GM23338 (cell line): Measurements from ENCODE around the gene BTBD9. TPM values are rescaled to one million over a fixed set of nuclear protein-coding genes. Genes with fewer than 3 reads are reported as not detected.

Experiments
- ATAC-seq: fragments of 200-7000 bp; cut with Tn5 transposase; 3 replicates; pipeline ENCODE4 v1.9.1; 2020
- DNase-seq: peaks from one replicate; pipeline ENCODE4 v3.0.0-alpha.2; 2015; ENCODE audit warnings: low spot score
- H2AFZ ChIP-seq: fragments of 200-600 bp; sonication (generic); 2 replicates; pipeline ENCODE4 v1.8.0; 2016; ENCODE audit warnings: antibody characterized with exemption, mild to moderate bottlenecking, moderate library complexity
- H3F3A ChIP-seq: fragments of 200-600 bp; sonication (generic); replicated peaks from 2 replicates; pipeline ENCODE4 v1.8.0; 2017; ENCODE audit warnings: antibody characterized with exemption, mixed run types, low read depth
- H3K27ac ChIP-seq: fragments of 200-600 bp; sonication (generic); 2 replicates; pipeline ENCODE4 v1.6.1; 2016; ENCODE audit warnings: low read depth
- H3K27me3 ChIP-seq: fragments of 200-600 bp; sonication (generic); 2 replicates; pipeline ENCODE4 v1.8.0; 2016; ENCODE audit warnings: mild to moderate bottlenecking, mixed run types, moderate library complexity; ENCODE audit not compliant: insufficient read depth
- H3K36me3 ChIP-seq: fragments of 200-600 bp; sonication (generic); 2 replicates; pipeline ENCODE4 v1.8.0; 2016; ENCODE audit warnings: mild to moderate bottlenecking; ENCODE audit not compliant: insufficient read depth
- H3K4me1 ChIP-seq: fragments of 200-600 bp; sonication (generic); 2 replicates; pipeline ENCODE4 v1.8.0; 2016; ENCODE audit warnings: mild to moderate bottlenecking, moderate library complexity; ENCODE audit not compliant: insufficient read depth
- H3K4me2 ChIP-seq: fragments of 200-600 bp; sonication (generic); 2 replicates; pipeline ENCODE4 v1.7.1; 2017; ENCODE audit warnings: mixed run types
- H3K4me3 ChIP-seq: fragments of 200-600 bp; sonication (generic); 2 replicates; pipeline ENCODE4 v1.6.1; 2016; ENCODE audit warnings: mixed run types
- H3K79me2 ChIP-seq: fragments of 200-600 bp; sonication (generic); replicated peaks from 2 replicates; pipeline ENCODE4 v1.8.0; 2017; ENCODE audit warnings: mild to moderate bottlenecking; ENCODE audit not compliant: insufficient read depth
- H3K9me2 ChIP-seq: fragments of 200-600 bp; sonication (generic); 2 replicates; pipeline ENCODE4 v1.8.0; 2017; ENCODE audit not compliant: insufficient read depth
- H4K20me1 ChIP-seq: fragments of 200-600 bp; sonication (generic); replicated peaks from 2 replicates; pipeline ENCODE4 v1.8.0; 2017; ENCODE audit warnings: mild to moderate bottlenecking; ENCODE audit not compliant: insufficient read depth
- H3K27ac Mint-ChIP-seq: 2 replicates; pipeline ENCODE4 v1.8.0; 2020; ENCODE audit warnings: inconsistent platforms, mild to moderate bottlenecking, moderate library complexity, mixed read lengths
- H3K27me3 Mint-ChIP-seq: 3 replicates; pipeline ENCODE4 v1.8.0; 2022; ENCODE audit warnings: low read depth, mild to moderate bottlenecking, moderate library complexity, mixed read lengths, inconsistent platforms; ENCODE audit not compliant: insufficient read depth, poor library complexity
- H3K36me3 Mint-ChIP-seq: 3 replicates; pipeline ENCODE4 v1.8.0; 2021; ENCODE audit warnings: low read depth, mild to moderate bottlenecking, inconsistent platforms, moderate library complexity, mixed read lengths
- H3K4me1 Mint-ChIP-seq: 3 replicates; pipeline ENCODE4 v1.8.0; 2020; ENCODE audit warnings: mild to moderate bottlenecking, inconsistent platforms, mixed read lengths
- H3K4me3 Mint-ChIP-seq: 3 replicates; pipeline ENCODE4 v1.8.0; 2021; ENCODE audit warnings: moderate library complexity, mild to moderate bottlenecking, inconsistent platforms, mixed read lengths
- H3K9me3 Mint-ChIP-seq: 3 replicates; pipeline ENCODE4 v1.8.0; 2020; ENCODE audit warnings: moderate library complexity, mild to moderate bottlenecking, inconsistent platforms, mixed read lengths
- CREB1 ChIP-seq: fragments of 250-450 bp; sonication (Bioruptor Pico); IDR thresholded peaks from 2 replicates; pipeline ENCODE4 v1.5.0; 2020; ENCODE audit warnings: low read depth, mild to moderate bottlenecking, moderate library complexity
- CTCF ChIP-seq, 2 experiments: fragments of 200-600 bp in 1 of 2; sonication (generic) in 1 of 2; conservative IDR thresholded peaks; 2 replicates each; pipeline versions ENCODE4 v1.5.1 to v1.6.1; 2016 to 2017; ENCODE audit warnings: antibody characterized with exemption in 2 of 2, low read depth in 2 of 2, mild to moderate bottlenecking in 2 of 2, moderate library complexity in 1 of 2
- ETS1 ChIP-seq: IDR thresholded peaks from 2 replicates; pipeline ENCODE4 v1.6.1; 2016; ENCODE audit warnings: antibody characterized with exemption
- EZH2 ChIP-seq: fragments of 200-600 bp; sonication (generic); IDR thresholded peaks from one replicate; pipeline ENCODE4 v1.8.0; 2017; ENCODE audit warnings: antibody characterized with exemption, mild to moderate bottlenecking, low read depth; ENCODE audit not compliant: unreplicated experiment
- EZH2phosphoT487 ChIP-seq: fragments of 200-600 bp; sonication (generic); IDR thresholded peaks from one replicate; pipeline ENCODE4 v1.8.1; 2018; ENCODE audit warnings: antibody characterized with exemption; ENCODE audit not compliant: unreplicated experiment
- JUNB ChIP-seq: IDR thresholded peaks from one replicate; pipeline ENCODE4 v1.6.1; 2016; ENCODE audit warnings: antibody characterized with exemption; ENCODE audit not compliant: unreplicated experiment
- NANOG ChIP-seq: IDR thresholded peaks from 2 replicates; pipeline ENCODE4 v1.6.1; 2016; ENCODE audit warnings: antibody characterized with exemption, borderline replicate concordance
- POLR2AphosphoS5 ChIP-seq: IDR thresholded peaks from 2 replicates; pipeline ENCODE4 v1.6.1; 2016; ENCODE audit warnings: antibody characterized with exemption, low read depth
- REST ChIP-seq: IDR thresholded peaks from one replicate; pipeline ENCODE4 v1.6.1; 2018; ENCODE audit warnings: antibody characterized with exemption; ENCODE audit not compliant: unreplicated experiment
- STAT1 ChIP-seq: IDR thresholded peaks from one replicate; pipeline ENCODE4 v1.6.1; 2016; ENCODE audit warnings: antibody characterized with exemption; ENCODE audit not compliant: unreplicated experiment
- ZNF114 ChIP-seq: fragments of 250-450 bp; sonication (Bioruptor Pico); IDR thresholded peaks from 2 replicates; pipeline ENCODE4 v1.5.0; 2020; ENCODE audit warnings: mild to moderate bottlenecking, moderate library complexity
- ZNF331 ChIP-seq: fragments of 250-450 bp; sonication (Bioruptor Pico); IDR thresholded peaks from 2 replicates; pipeline ENCODE4 v1.5.0; 2020; ENCODE audit warnings: low read depth, mild to moderate bottlenecking, moderate library complexity
- polyA plus RNA-seq: library from polyadenylated mRNA; unstranded; fragments of >200 nt; fragmentation: Nextera tagmentation; extraction: Ambion mirVana; gene quantifications from 2 replicates; pipeline ENCODE4 v1.2.1, GENCODE V29; 2016
- total RNA-seq: library from RNA; depleted of rRNA; stranded (reverse); fragments of >200 nt; shearing (Covaris generic); gene quantifications from 2 replicates; pipeline ENCODE4 v1.2.3, GENCODE V29; 2014

Gene BTBD9
- total and polyA plus RNA-seq, 2 experiments from 2014 or later = 4.2 to 5.3 TPM

- TF ChIP-seq ETS1 (no peak), JUNB (no peak), CTCF (conservative IDR thresholded peaks at IDR 0.05; ENCODE audit: low read depth in 2 of 2) (no peak)
Measured at GRCh38 chr6:38435330-38435729, 204.4 kb downstream of the BTBD9 start (continued).

- Histone ChIP-seq H3K4me1 (peaks cover 6% of the 10 kb centered on the region), H3K27ac (no peak overlapping the region), H3K4me3 (no peak overlapping the region), H3K79me2 (no peaks in the 10 kb centered on the region), H2AFZ (no peak overlapping the region), H3K9me2 (peaks cover 3% of the 10 kb centered on the region; the same call in 1 of the 2 replicates), H3K27me3 (no peaks in the 10 kb centered on the region), H4K20me1 (no peaks in the 10 kb centered on the region), H3F3A (no peaks in the 10 kb centered on the region), H3K4me2 (no peak overlapping the region), H3K36me3 (no peaks in the 10 kb centered on the region)
- H3K4me3 Mint-ChIP-seq = no peak overlapping the region
- DNase-seq (no peak), ATAC-seq (no peak)
- no peaks in the 10 kb centered on the region for H3K9me3 Mint-ChIP-seq
- peaks cover 12% of the 10 kb centered on the region for H3K4me1 Mint-ChIP-seq
- H3K36me3 Mint-ChIP-seq = no peaks in the 10 kb centered on the region
- no peaks in the 10 kb centered on the region for H3K27me3 Mint-ChIP-seq
- H3K27ac Mint-ChIP-seq = no peak overlapping the region
- TF ChIP-seq JUNB (no peak), CREB1 (no peak), EZH2 (no peak), REST (no peak), CTCF (conservative IDR thresholded peaks at IDR 0.05; ENCODE audit: low read depth in 2 of 2) (no peak), EZH2phosphoT487 (no peak), NANOG (no peak), ZNF114 (no peak), STAT1 (no peak), ETS1 (no peak), ZNF331 (no peak), POLR2AphosphoS5 (no peak)
Measured at GRCh38 chr6:38434051-38434450, 205.7 kb downstream of the BTBD9 start.
